ENCODE data around the gene DACT2.
"Not testable (repeated sequence)": the region's sequence is repeated elsewhere in the genome, so short reads cannot be mapped to it uniquely, and the experiment has no call there.

The DACT2 gene

GRCh38 chr6:168284187-168284586, 35.4 kb downstream of the DACT2 start:
- TF ChIP-seq POLR2A (IDR thresholded peaks at IDR 0.05; ENCODE audit: low read depth, low read length) = no peak
- TF ChIP-seq TAF1 (IDR thresholded peaks at IDR 0.05; ENCODE audit: borderline replicate concordance, low read depth, low read length) = no peak
- no peak for TF ChIP-seq POLR2AphosphoS5 (IDR thresholded peaks at IDR 0.05; ENCODE audit: low read depth, low read length)
- no peak for FAIRE-seq

GRCh38 chr6:168283686-168284025, 35.9 kb downstream of the DACT2 start:
- no peak for FAIRE-seq
- no peak for TF ChIP-seq POLR2A (IDR thresholded peaks at IDR 0.05; ENCODE audit: low read depth, low read length)
- TF ChIP-seq POLR2AphosphoS5 (IDR thresholded peaks at IDR 0.05; ENCODE audit: low read depth, low read length) = no peak
- TF ChIP-seq TAF1 (IDR thresholded peaks at IDR 0.05; ENCODE audit: borderline replicate concordance, low read depth, low read length) = no peak
- DNase-seq (ENCODE audit: insufficient read length) = no peak

More at GRCh38 chr6:168284187-168284586, 35.4 kb downstream of the DACT2 start:
- no peak for DNase-seq (ENCODE audit: insufficient read length)

GRCh38 chr6:168282985-168283685, 36.4 kb downstream of the DACT2 start:
- TF ChIP-seq POLR2A (IDR thresholded peaks at IDR 0.05; ENCODE audit: low read depth, low read length) = no peak
- no peak for TF ChIP-seq TAF1 (IDR thresholded peaks at IDR 0.05; ENCODE audit: borderline replicate concordance, low read depth, low read length)
- no peak for DNase-seq (ENCODE audit: insufficient read length)
- FAIRE-seq = no peak

- no peak for TF ChIP-seq POLR2A (IDR thresholded peaks at IDR 0.05; ENCODE audit: low read depth, low read length)
- no peak for TF ChIP-seq POLR2AphosphoS5 (IDR thresholded peaks at IDR 0.05; ENCODE audit: low read depth, low read length)
- TF ChIP-seq TAF1 (IDR thresholded peaks at IDR 0.05; ENCODE audit: borderline replicate concordance, low read depth, low read length) = no peak
- DNase-seq (ENCODE audit: insufficient read length) = no peak
- FAIRE-seq = no peak
Measured at GRCh38 chr6:168281826-168282225, 37.8 kb downstream of the DACT2 start.

- not testable (repeated sequence) for DNase-seq (ENCODE audit: insufficient read length); FAIRE-seq
Measured at GRCh38 chr6:168281314-168281713, 38.3 kb downstream of the DACT2 start.

GRCh38 chr6:168280899-168281245, 38.7 kb downstream of the DACT2 start:
- TF ChIP-seq TAF1 (IDR thresholded peaks at IDR 0.05; ENCODE audit: borderline replicate concordance, low read depth, low read length) = no peak
- no peak for TF ChIP-seq POLR2AphosphoS5 (IDR thresholded peaks at IDR 0.05; ENCODE audit: low read depth, low read length)
- no peak for TF ChIP-seq POLR2A (IDR thresholded peaks at IDR 0.05; ENCODE audit: low read depth, low read length)
- DNase-seq (ENCODE audit: insufficient read length) (no peak), FAIRE-seq (no peak)

- FAIRE-seq = no peak
- no peak for DNase-seq (ENCODE audit: insufficient read length)
- TF ChIP-seq POLR2AphosphoS5 (IDR thresholded peaks at IDR 0.05; ENCODE audit: low read depth, low read length) (no peak), POLR2A (IDR thresholded peaks at IDR 0.05; ENCODE audit: low read depth, low read length) (no peak)
Measured at GRCh38 chr6:168280020-168280898, 39.3 kb downstream of the DACT2 start.

GRCh38 chr6:168279403-168279935, 40.1 kb downstream of the DACT2 start:
- no peak for FAIRE-seq
- DNase-seq (ENCODE audit: insufficient read length) = no peak
- no peak for TF ChIP-seq POLR2AphosphoS5 (IDR thresholded peaks at IDR 0.05; ENCODE audit: low read depth, low read length)
- TF ChIP-seq POLR2A (IDR thresholded peaks at IDR 0.05; ENCODE audit: low read depth, low read length) = no peak
- no peak for TF ChIP-seq TAF1 (IDR thresholded peaks at IDR 0.05; ENCODE audit: borderline replicate concordance, low read depth, low read length)

GRCh38 chr6:168278904-168279303, 40.7 kb downstream of the DACT2 start:
- no peak for DNase-seq (ENCODE audit: insufficient read length)
- no peak for TF ChIP-seq POLR2AphosphoS5 (IDR thresholded peaks at IDR 0.05; ENCODE audit: low read depth, low read length)
- no peak for TF ChIP-seq POLR2A (IDR thresholded peaks at IDR 0.05; ENCODE audit: low read depth, low read length)
- TF ChIP-seq TAF1 (IDR thresholded peaks at IDR 0.05; ENCODE audit: borderline replicate concordance, low read depth, low read length) = no peak
- FAIRE-seq = no peak

GRCh38 chr6:168277274-168277669, 42.3 kb downstream of the DACT2 start:
- TF ChIP-seq POLR2AphosphoS5 (IDR thresholded peaks at IDR 0.05; ENCODE audit: low read depth, low read length) (no peak), POLR2A (IDR thresholded peaks at IDR 0.05; ENCODE audit: low read depth, low read length) (no peak), TAF1 (IDR thresholded peaks at IDR 0.05; ENCODE audit: borderline replicate concordance, low read depth, low read length) (no peak)
- DNase-seq (ENCODE audit: insufficient read length) = no peak
- FAIRE-seq = no peak

- TF ChIP-seq TAF1 (IDR thresholded peaks at IDR 0.05; ENCODE audit: borderline replicate concordance, low read depth, low read length) (no peak), POLR2A (IDR thresholded peaks at IDR 0.05; ENCODE audit: low read depth, low read length) (no peak), POLR2AphosphoS5 (IDR thresholded peaks at IDR 0.05; ENCODE audit: low read depth, low read length) (no peak)
- no peak for DNase-seq (ENCODE audit: insufficient read length)
- no peak for FAIRE-seq
Measured at GRCh38 chr6:168276576-168277273, 42.9 kb downstream of the DACT2 start.
